B cell (primary cell): ENCODE results near the gene HOXD10. TPM values are rescaled to one million over a fixed set of nuclear protein-coding genes. Genes with fewer than 3 reads are reported as not detected.

Source experiments
- ATAC-seq: fragments of 200-7000 bp; cut with Tn5 transposase; one replicate; pipeline ENCODE4 v1.10.0; 2021; ENCODE audit warnings: low read depth, mild to moderate bottlenecking, moderate number of reproducible peaks, moderate library complexity
- CTCF ChIA-PET: fragments of 350-600 bp; sonication (Branson Sonifier 250); formaldehyde crosslinking; loops from one replicate; lab custom pipeline; 2021; ENCODE audit warnings: antibody characterized with exemption, inconsistent platforms; lab: Charles Lee
- POLR2A ChIA-PET: fragments of 350-600 bp; sonication (Branson Sonifier 250); formaldehyde crosslinking; loops from one replicate; lab custom pipeline; 2021; ENCODE audit warnings: antibody characterized with exemption; lab: Charles Lee
- DNase-seq: peaks from one replicate; pipeline ENCODE4 v3.0.0; 2013
- H2AFZ ChIP-seq: 2 replicates; pipeline ENCODE4 v1.6.1; 2012; ENCODE audit warnings: mild to moderate bottlenecking, low read depth, low read length; ENCODE audit not compliant: insufficient read depth, poor library complexity, severe bottlenecking
- H3K27ac ChIP-seq, 2 donors: 1 replicate in 1 of 2; 2 replicates in 1 of 2; pipeline ENCODE4 v1.5.1; 2012 to 2013; ENCODE audit warnings: low read length in 2 of 2, mild to moderate bottlenecking in 2 of 2, moderate library complexity in 1 of 2
- H3K27me3 ChIP-seq, 4 experiments: fragments of 200-600 bp in 1 of 4; sonication (generic) in 1 of 4; replicated peaks in 1 of 4; 1 replicate in 2 of 4; 2 replicates in 2 of 4; pipeline versions ENCODE4 v1.6.1 to v1.7.0; 2013 to 2016; ENCODE audit warnings: low read length in 3 of 4, mild to moderate bottlenecking in 2 of 4, mixed read lengths in 1 of 4, moderate library complexity in 1 of 4; ENCODE audit not compliant: insufficient read depth in 4 of 4, control insufficient read depth in 3 of 4; ENCODE audit errors: control extremely low read depth in 1 of 4
- H3K36me3 ChIP-seq, 2 experiments: replicated peaks in 1 of 2; 1 replicate in 1 of 2; 2 replicates in 1 of 2; pipeline versions ENCODE4 v1.6.1 to v1.7.1; 2013; ENCODE audit warnings: low read length in 1 of 2; ENCODE audit not compliant: insufficient read depth in 2 of 2, control insufficient read depth in 1 of 2; ENCODE audit errors: control extremely low read depth in 1 of 2, extremely low read depth in 1 of 2
- H3K4me1 ChIP-seq, 2 donors: fragments of 200-600 bp in 1 of 2; sonication (generic) in 1 of 2; 1 replicate in 1 of 2; 2 replicates in 1 of 2; pipeline versions ENCODE4 v1.5.1 to v1.6.1; 2013 to 2017; ENCODE audit warnings: low read length in 2 of 2; ENCODE audit not compliant: control insufficient read depth in 2 of 2, insufficient read depth in 2 of 2
- H3K4me2 ChIP-seq: replicated peaks from 2 replicates; pipeline ENCODE3; 2012; ENCODE audit warnings: mild to moderate bottlenecking, low read depth, low read length; ENCODE audit not compliant: poor library complexity, severe bottlenecking
- H3K4me3 ChIP-seq, 5 experiments: fragments of 200-600 bp in 1 of 5; sonication (generic) in 1 of 5; 1 replicate in 3 of 5; 2 replicates in 2 of 5; pipeline versions ENCODE4 v1.5.1 to v1.7.0; 2011 to 2016; ENCODE audit warnings: low read length in 4 of 5, mild to moderate bottlenecking in 4 of 5, low read depth in 2 of 5, control low read depth in 1 of 5, moderate library complexity in 1 of 5; ENCODE audit not compliant: insufficient read depth in 1 of 5; ENCODE audit errors: control extremely low read depth in 1 of 5, extremely low read depth in 1 of 5
- H3K79me2 ChIP-seq: fragments of 200-600 bp; sonication (generic); one replicate; pipeline ENCODE4 v1.6.0; 2016; ENCODE audit warnings: low read length; ENCODE audit not compliant: control insufficient read depth, insufficient read depth
- H3K9ac ChIP-seq: fragments of 200-600 bp; sonication (generic); 2 replicates; pipeline ENCODE4 v1.6.1; 2017; ENCODE audit warnings: mild to moderate bottlenecking, low read length, moderate library complexity
- H3K9me3 ChIP-seq, 3 donors: one replicate each; pipeline versions ENCODE4 v1.6.1 to v1.7.1; 2013; ENCODE audit warnings: low read length in 2 of 3; ENCODE audit not compliant: control insufficient read depth in 2 of 3, insufficient read depth in 1 of 3; ENCODE audit errors: control extremely low read depth in 1 of 3
- H4K20me1 ChIP-seq: 2 replicates; pipeline ENCODE4 v1.6.0; 2012; ENCODE audit warnings: mild to moderate bottlenecking, low read length; ENCODE audit not compliant: insufficient read depth, control insufficient read depth, poor library complexity, severe bottlenecking
- H3K27ac Mint-ChIP-seq: one replicate; pipeline ENCODE4 v1.8.0; 2021; ENCODE audit warnings: mixed read lengths
- H3K27me3 Mint-ChIP-seq: one replicate; pipeline ENCODE4 v1.8.0; 2021; ENCODE audit warnings: mixed read lengths
- H3K4me1 Mint-ChIP-seq: one replicate; pipeline ENCODE4 v1.8.0; 2021; ENCODE audit warnings: mixed read lengths
- H3K4me3 Mint-ChIP-seq: one replicate; pipeline ENCODE4 v1.8.0; 2021; ENCODE audit warnings: mixed read lengths
- H3K9me3 Mint-ChIP-seq: one replicate; pipeline ENCODE4 v1.8.0; 2022; ENCODE audit warnings: mixed read lengths; ENCODE audit not compliant: insufficient read depth
- CTCF ChIP-seq: fragments of 200-600 bp; IDR thresholded peaks from one replicate; pipeline ENCODE4 v1.8.0; 2022; ENCODE audit warnings: antibody characterized with exemption, mild to moderate bottlenecking
- EZH2 ChIP-seq: IDR thresholded peaks from 2 replicates; pipeline ENCODE4 v1.6.1; 2012; ENCODE audit warnings: borderline replicate concordance, low read depth, mild to moderate bottlenecking, moderate library complexity, low read length; ENCODE audit not compliant: insufficient read depth, poor library complexity, severe bottlenecking
- WGBS: methylation state at CpG from one replicate; pipeline ENCODE4 v1.1.5; 2013; ENCODE audit warnings: missing lambda C conversion rate; ENCODE audit not compliant: insufficient coverage; 5-methylcytosine and 5-hydroxymethylcytosine counted together
- intact Hi-C: fragments of 100-400 bp; cut with micrococcal nuclease; formaldehyde crosslinking; loops from one replicate; pipeline ENCODE4 v1.10.0; 2022
- polyA plus RNA-seq: library from polyadenylated mRNA; depleted of rRNA; stranded (reverse); fragments of >200 nt; gene quantifications from 2 replicates; pipeline ENCODE4 v1.2.3, GENCODE V29; 2012
- total RNA-seq, 2 donors: library from RNA; stranded (reverse); fragments of 120-200 nt in 1 of 2; gene quantifications; 1 replicate in 1 of 2; 2 replicates in 1 of 2; pipeline versions ENCODE4 v1.2.3 to v1.2.4, GENCODE V29; 2013 to 2022

The HOXD10 gene
- total and polyA plus RNA-seq, 2 donors (not counting 1 experiment from before 2014, with no cell fraction given): not detected

- 10% methylated on average over 15 of the region's 18 CpGs for WGBS
- ChIA-PET CTCF (interaction anchor here (0.9 to 4.7 kb wide), 12 partner anchors 12 to 1402 kb away, joined by 3 to 72 read pairs (median 4); partner anchors contain the start of genes EVX2 and HOXD3), POLR2A (no interaction called here)
- no peak for DNase-seq
- intact Hi-C loops: loop anchor here (10.0 kb wide), 1 partner anchor 1763 kb away; the partner anchor contains the start of gene SP9
- Histone ChIP-seq H3K9me3 (peaks cover 0 to 47% (median 6%) of the 10 kb centered on the region in 3 donors), H3K4me3 (peak overlapping the region in 1 of 5 experiments; percentile 17), H3K9ac (peak overlapping the region; percentile 9), H3K4me1 (peaks cover 24 to 38% of the 10 kb centered on the region in 2 donors), H3K79me2 (no peaks in the 10 kb centered on the region), H3K36me3 (no peaks in the 10 kb centered on the region), H3K4me2 (peak overlapping the region; percentile 69), H2AFZ (no peak overlapping the region), H3K27me3 (peaks cover 0 to 96% (median 80%) of the 10 kb centered on the region in 4 experiments), H4K20me1 (no peaks in the 10 kb centered on the region), H3K27ac (no peak overlapping the region)
- peaks cover 81% of the 10 kb centered on the region for H3K27me3 Mint-ChIP-seq
- peak overlapping the region; percentile 75 for H3K4me3 Mint-ChIP-seq
- peaks cover 24% of the 10 kb centered on the region for H3K4me1 Mint-ChIP-seq
- H3K9me3 Mint-ChIP-seq: no peaks in the 10 kb centered on the region
- TF ChIP-seq EZH2 (no peak), CTCF (no peak)
- ATAC-seq: no peak
- H3K27ac Mint-ChIP-seq: peak overlapping the region; percentile 6
These were observed 18.7 kb upstream of the HOXD10 start for GRCh38 chr2:176097820-176098365.
